ENCODE measurements around the gene RSPH1.

DNA sequence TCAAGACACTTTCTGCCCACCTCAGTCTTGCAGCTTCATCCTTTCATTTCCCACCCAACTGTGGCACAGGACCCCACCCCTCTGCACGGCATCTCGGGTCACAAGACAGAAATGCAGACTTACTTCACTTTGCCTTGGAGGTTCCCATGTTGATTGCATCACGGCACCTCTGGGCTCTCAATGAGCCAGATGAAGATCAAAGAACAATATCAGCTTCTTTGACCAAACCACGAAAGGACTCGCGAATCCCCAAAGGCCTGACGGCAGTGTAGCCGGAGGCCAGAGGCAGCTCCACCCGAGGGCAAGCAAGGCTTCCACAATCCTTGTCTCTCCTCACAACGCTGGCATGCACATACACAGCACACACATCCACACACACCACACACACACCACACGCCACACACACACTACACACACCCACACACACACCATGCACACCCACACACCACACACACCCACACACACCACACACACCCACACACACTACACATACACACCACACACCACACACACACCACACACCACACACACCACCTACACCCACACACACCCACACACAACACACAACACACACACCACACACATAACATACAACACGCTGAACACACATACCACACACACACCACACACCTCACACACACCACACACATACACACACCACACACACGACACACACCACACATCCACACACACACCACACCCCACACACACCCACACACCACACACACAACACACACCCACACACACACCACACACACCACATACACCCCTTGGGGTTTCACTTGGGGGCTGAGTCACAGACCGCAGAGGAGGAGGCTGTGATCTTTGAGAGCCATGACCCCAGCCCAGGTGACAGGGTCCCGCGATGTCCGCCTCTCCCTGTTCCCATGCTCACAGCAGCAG, 56.5 kb downstream of the RSPH1 start:
- TF ChIP-seq EP300 (IDR thresholded peaks at IDR 0.05): no peak
- TF ChIP-seq CTCF (IDR thresholded peaks at IDR 0.05): no peak
- TF ChIP-seq POLR2A (IDR thresholded peaks at IDR 0.05): no peak

Data from upper lobe of left lung (tissue), 4 donors.